ENCODE data around the gene ARL6IP5. TPM values are rescaled to one million over a fixed set of nuclear protein-coding genes. Genes with fewer than 3 reads are reported as not detected.

Gene ARL6IP5
- polyA plus RNA-seq, 2 donors, result 46.9 to 59.0 TPM

DNA sequence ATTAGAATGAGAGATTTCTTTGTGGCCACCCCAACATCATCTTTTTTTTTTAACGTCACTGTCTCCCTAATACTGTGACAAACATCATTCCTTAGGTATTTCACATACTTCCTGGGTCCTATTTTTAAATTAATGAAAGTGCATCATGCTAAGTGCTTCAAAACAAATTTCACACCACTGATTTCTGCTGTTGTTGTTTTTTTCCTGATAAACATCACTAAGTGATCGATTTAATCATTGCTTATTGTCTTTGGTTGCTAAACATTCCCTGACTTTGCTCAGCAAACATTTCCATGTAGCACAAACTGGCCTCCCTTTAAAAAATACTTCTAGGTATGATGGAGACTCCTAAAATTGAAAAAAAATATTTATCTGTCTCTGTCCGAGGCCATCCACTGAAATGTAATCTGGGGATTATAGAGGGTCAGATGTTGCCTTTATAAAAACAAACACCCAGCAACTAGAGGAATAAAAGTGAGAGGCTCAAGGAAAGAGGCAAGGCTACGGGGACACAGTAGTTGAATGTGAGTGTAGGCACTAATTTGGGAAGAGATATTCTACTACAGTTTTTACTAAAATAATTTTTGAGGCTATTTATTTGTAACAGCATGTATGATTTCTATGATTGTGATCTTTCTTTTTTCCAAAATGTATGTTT is 58.2 kb downstream of the ARL6IP5 start:
- WGBS, 2 donors, result 64 to 73% methylated on average over 4 of the region's 4 CpGs
- no peaks in the 10 kb centered on the region for H3K4me1 ChIP-seq (ENCODE audit: control insufficient read depth in 2 of 2, insufficient read depth in 2 of 2, low read length in 1 of 2)
- no peaks in the 10 kb centered on the region for H3K9me3 ChIP-seq (ENCODE audit: control insufficient read depth in 2 of 2, insufficient read depth in 1 of 2, low read depth in 1 of 2, low read length in 1 of 2)

DNA sequence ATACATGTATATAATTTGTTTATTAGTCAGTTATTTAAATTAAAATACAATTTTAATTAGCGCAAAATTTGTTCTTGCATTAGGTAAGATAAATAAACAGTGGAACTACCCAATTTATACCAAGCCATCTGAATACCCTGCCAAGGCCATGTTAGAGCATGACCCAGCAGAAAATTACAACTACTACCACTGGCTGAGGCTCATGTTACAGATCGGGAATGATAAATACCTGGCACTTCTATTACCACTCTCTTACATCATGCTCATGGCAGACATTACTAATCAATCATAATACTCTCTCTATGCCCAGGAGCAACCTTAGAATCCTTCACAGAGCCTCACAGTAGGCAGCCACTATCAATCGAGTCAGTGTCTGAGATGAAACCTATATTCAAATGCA is 58.9 kb downstream of the ARL6IP5 start:
- 71 to 73% methylated on average over 3 of the region's 3 CpGs for WGBS, 2 donors
- Histone ChIP-seq H3K9me3 (ENCODE audit: control insufficient read depth in 2 of 2, insufficient read depth in 1 of 2, low read depth in 1 of 2, low read length in 1 of 2) (no peaks in the 10 kb centered on the region), H3K4me3 (ENCODE audit: low read depth in 1 of 2, low read length in 2 of 2) (no peak overlapping the region), H3K27ac (ENCODE audit: low read depth in 2 of 2, low read length in 1 of 2) (no peak overlapping the region), H3K36me3 (ENCODE audit: control insufficient read depth in 2 of 2, insufficient read depth in 2 of 2, low read length in 1 of 2) (no peaks in the 10 kb centered on the region), H3K27me3 (ENCODE audit: control insufficient read depth in 1 of 2, insufficient read depth in 2 of 2, low read length in 2 of 2) (no peaks in the 10 kb centered on the region), H3K4me1 (ENCODE audit: control insufficient read depth in 2 of 2, insufficient read depth in 2 of 2, low read length in 1 of 2) (no peaks in the 10 kb centered on the region)

More for the DNA sequence above, 58.2 kb downstream of the ARL6IP5 start:
- H3K36me3 ChIP-seq (ENCODE audit: control insufficient read depth in 2 of 2, insufficient read depth in 2 of 2, low read length in 1 of 2), result no peaks in the 10 kb centered on the region
- no peak overlapping the region for H3K4me3 ChIP-seq (ENCODE audit: low read depth in 1 of 2, low read length in 2 of 2)
- no peaks in the 10 kb centered on the region for H3K27me3 ChIP-seq (ENCODE audit: control insufficient read depth in 1 of 2, insufficient read depth in 2 of 2, low read length in 2 of 2)
- H3K27ac ChIP-seq (ENCODE audit: low read depth in 2 of 2, low read length in 1 of 2), result no peak overlapping the region

DNA sequence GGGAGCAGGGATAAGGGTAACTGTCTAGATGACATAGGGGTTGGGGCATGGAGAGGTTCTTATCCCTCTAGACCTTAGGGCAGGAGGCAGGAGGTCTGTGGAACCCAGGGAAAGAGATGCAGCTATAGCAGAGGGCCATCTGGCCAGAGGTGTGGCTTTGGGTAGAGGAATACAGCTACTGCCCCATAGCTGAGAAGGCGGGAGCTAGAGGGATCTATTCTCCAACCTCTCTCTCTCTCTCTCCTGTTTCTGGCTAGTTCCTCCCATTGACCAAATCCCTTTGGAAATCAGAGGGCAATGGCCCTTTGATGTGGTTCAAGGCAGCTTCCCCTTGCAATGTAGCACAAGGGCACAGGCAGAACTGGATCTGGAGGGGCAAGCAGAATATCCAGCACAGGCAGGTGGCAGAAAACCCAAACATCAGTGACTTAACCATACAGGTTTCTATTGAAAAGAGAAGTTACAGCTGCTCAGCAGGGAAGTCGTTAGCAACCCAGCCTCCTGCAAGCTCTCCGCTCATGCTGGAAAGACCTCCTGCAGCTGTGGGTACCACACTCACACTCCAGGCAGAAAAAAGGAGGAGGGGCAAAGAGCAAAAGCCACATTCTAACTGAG is 60.0 kb downstream of the ARL6IP5 start:
- Histone ChIP-seq H3K4me1 (ENCODE audit: control insufficient read depth in 2 of 2, insufficient read depth in 2 of 2, low read length in 1 of 2) (no peaks in the 10 kb centered on the region), H3K36me3 (ENCODE audit: control insufficient read depth in 2 of 2, insufficient read depth in 2 of 2, low read length in 1 of 2) (no peaks in the 10 kb centered on the region), H3K27me3 (ENCODE audit: control insufficient read depth in 1 of 2, insufficient read depth in 2 of 2, low read length in 2 of 2) (no peaks in the 10 kb centered on the region), H3K27ac (ENCODE audit: low read depth in 2 of 2, low read length in 1 of 2) (no peak overlapping the region), H3K4me3 (ENCODE audit: low read depth in 1 of 2, low read length in 2 of 2) (no peak overlapping the region), H3K9me3 (ENCODE audit: control insufficient read depth in 2 of 2, insufficient read depth in 1 of 2, low read depth in 1 of 2, low read length in 1 of 2) (no peaks in the 10 kb centered on the region)
- 73% methylated on average over 3 of the region's 3 CpGs for WGBS, 2 donors

DNA sequence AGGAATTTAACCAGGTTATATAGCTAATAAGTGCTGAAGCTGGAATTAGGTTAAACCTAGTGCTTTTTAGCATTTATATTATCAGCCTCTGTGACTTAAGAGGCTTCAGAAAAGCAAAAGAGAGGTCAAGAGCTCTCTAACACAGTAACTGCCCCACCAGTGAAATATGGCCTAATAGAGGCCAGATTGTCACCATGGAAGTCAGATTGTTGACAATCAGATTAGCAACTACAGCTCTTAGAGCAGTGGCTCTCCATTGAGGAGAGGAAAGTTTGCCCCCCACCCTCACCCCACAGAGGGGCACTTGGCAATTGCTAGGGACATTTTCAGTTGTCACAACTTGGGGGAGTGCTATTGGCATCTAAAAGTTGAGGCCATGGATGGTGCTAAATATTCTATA is 61.0 kb downstream of the ARL6IP5 start:
- Histone ChIP-seq H3K4me3 (ENCODE audit: low read depth in 1 of 2, low read length in 2 of 2) (no peak overlapping the region), H3K36me3 (ENCODE audit: control insufficient read depth in 2 of 2, insufficient read depth in 2 of 2, low read length in 1 of 2) (no peaks in the 10 kb centered on the region), H3K27ac (ENCODE audit: low read depth in 2 of 2, low read length in 1 of 2) (no peak overlapping the region), H3K4me1 (ENCODE audit: control insufficient read depth in 2 of 2, insufficient read depth in 2 of 2, low read length in 1 of 2) (no peaks in the 10 kb centered on the region), H3K27me3 (ENCODE audit: control insufficient read depth in 1 of 2, insufficient read depth in 2 of 2, low read length in 2 of 2) (no peaks in the 10 kb centered on the region), H3K9me3 (ENCODE audit: control insufficient read depth in 2 of 2, insufficient read depth in 1 of 2, low read depth in 1 of 2, low read length in 1 of 2) (no peaks in the 10 kb centered on the region)

DNA sequence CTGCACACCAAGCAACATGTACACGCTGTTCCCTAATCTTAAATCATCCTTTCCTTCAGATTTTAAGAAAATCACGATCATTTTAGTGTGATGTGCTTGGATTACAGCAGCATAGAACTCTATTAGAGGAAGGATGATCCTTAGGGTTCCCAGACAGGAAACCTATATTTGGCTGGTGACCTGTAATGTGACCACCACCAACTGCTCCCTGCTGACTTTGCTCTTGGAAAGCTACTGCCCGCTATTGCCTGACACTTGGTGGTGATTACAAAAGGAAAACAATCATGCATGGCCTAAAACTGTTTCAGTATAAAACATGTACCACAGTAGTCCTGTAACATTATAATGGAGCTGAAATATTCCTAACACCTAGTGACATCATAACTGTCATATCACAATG is 64.8 kb downstream of the ARL6IP5 start:
- H3K4me3 ChIP-seq (ENCODE audit: low read depth in 1 of 2, low read length in 2 of 2), result no peak overlapping the region
- no peaks in the 10 kb centered on the region for H3K27me3 ChIP-seq (ENCODE audit: control insufficient read depth in 1 of 2, insufficient read depth in 2 of 2, low read length in 2 of 2)
- no peak overlapping the region for H3K27ac ChIP-seq (ENCODE audit: low read depth in 2 of 2, low read length in 1 of 2)
- no peaks in the 10 kb centered on the region for H3K4me1 ChIP-seq (ENCODE audit: control insufficient read depth in 2 of 2, insufficient read depth in 2 of 2, low read length in 1 of 2)
- H3K9me3 ChIP-seq (ENCODE audit: control insufficient read depth in 2 of 2, insufficient read depth in 1 of 2, low read depth in 1 of 2, low read length in 1 of 2), result no peaks in the 10 kb centered on the region
- 91 to 94% methylated on average over 3 of the region's 3 CpGs for WGBS, 2 donors
- H3K36me3 ChIP-seq (ENCODE audit: control insufficient read depth in 2 of 2, insufficient read depth in 2 of 2, low read length in 1 of 2), result no peaks in the 10 kb centered on the region

Other genes starting within 250 kb of the ARL6IP5 start
- 1 to 10 TPM in 1 of 2 donors, not detected in 1; 1.1 TPM for gene TAFA4, start 152.4 kb upstream of the ARL6IP5 start, polyA plus RNA-seq
- gene EOGT, start 71.3 kb upstream of the ARL6IP5 start, polyA plus RNA-seq, result 10 to 100 TPM; 13.3 to 28.1 TPM
- 1 to 10 TPM; 6.9 to 7.6 TPM for gene TMF1, start 32.6 kb upstream of the ARL6IP5 start, polyA plus RNA-seq
- gene UBA3, start 4.6 kb upstream of the ARL6IP5 start, polyA plus RNA-seq, result 10 to 100 TPM; 30.7 to 34.9 TPM
- gene LMOD3, start 37.7 kb downstream of the ARL6IP5 start, polyA plus RNA-seq, result under 1 TPM; 0.06 to 0.19 TPM